T-helper 2 cell (primary cell): ENCODE data around the gene ZBTB33.

ENCODE experiments used
- DNase-seq, 5 experiments: peaks; one replicate each; pipeline versions ENCODE4 v3.0.0 to v3.0.0-alpha.2; 2012 to 2022

Gene ZBTB33

GRCh38 chrX:120305531-120306141 is 55.0 kb downstream of the ZBTB33 start:
- no peak for DNase-seq

GRCh38 chrX:120306630-120307029 is 56.0 kb downstream of the ZBTB33 start:
- no peak for DNase-seq
